ENCODE measurements around the gene APLP1.
"Not testable (repeated sequence)": the region's sequence is repeated elsewhere in the genome, so short reads cannot be mapped to it uniquely, and the experiment has no call there.

APLP1 gene

DNA sequence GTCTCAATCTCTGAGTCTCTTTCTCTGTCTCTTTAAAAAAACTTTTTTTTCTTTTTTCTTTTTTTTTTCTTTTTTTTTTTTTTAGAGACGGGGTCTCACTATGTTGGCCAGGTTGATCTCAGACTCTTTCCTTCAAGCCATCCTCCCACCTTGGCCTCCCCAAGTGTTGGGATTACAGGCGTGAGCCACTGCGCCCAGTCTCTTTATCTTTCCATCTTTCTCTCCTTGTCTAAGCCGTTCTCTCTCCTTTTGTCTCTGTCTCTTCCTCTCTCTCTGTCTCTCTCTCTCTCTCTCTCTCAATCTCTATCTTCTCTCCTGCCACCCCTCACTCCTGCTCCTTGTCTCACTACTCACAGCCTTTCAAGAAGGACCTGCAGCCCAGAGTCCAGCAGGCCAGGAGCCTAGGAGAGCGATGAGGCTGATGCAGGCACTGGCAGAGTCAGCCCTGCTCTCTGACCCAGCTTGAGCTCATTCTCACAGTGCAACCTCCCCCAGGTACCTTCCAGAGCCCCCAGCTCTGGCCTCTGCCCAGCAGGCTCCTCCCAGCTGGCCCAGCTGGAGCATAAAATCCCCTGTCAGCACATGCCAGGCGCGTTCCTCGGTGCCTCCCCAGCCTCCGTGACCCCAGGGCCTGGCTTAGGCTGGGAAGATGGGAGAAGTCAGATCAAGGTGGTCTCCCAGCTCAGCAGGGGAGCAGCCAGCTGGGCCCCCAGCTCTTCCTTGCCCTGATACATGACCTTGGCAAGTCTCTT, 16.2 kb upstream of the APLP1 start, which contains the start of gene NPHS1:
Gene NPHS1, minus strand, starts transcription at position 476 of the 752 bp plus-strand sequence. CDS start 667 bp downstream, outside the sequence.
- no peak for DNase-seq (ENCODE audit: low spot score)

- no peak for DNase-seq (ENCODE audit: low spot score)
Observed at GRCh38 chr19:35853038-35853756, 15.2 kb upstream of the APLP1 start.

DNA sequence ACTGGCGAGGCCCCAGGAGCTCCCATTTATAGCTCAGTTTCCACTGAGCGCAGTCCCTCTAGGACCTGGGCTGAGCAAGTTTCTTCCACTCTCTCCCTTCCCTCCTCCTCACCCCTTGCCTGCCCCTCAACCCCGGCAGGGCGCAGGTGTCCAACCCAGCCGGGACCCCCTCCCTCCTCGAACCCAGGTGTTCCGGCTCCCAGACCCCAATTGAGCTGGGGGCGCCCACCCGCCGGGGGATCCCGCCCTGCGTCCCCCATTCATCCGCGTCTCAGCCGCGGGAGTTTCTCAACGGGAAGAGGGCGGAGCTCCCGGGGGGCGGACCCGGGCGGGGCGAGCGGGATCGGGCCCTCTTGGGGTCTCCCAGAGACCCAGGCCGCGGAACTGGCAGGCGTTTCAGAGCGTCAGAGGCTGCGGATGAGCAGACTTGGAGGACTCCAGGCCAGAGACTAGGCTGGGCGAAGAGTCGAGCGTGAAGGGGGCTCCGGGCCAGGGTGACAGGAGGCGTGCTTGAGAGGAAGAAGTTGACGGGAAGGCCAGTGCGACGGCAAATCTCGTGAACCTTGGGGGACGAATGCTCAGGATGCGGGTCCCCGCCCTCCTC, 11.7 kb upstream of the APLP1 start, which contains the start of gene KIRREL2:
Gene KIRREL2, plus strand, starts transcription at position 366 of the 604 bp plus-strand sequence. Its CDS starts 209 bp downstream, at position 575.
- peak; percentile 56 for DNase-seq (ENCODE audit: low spot score)

GRCh38 chr19:35858311-35858710, 10.1 kb upstream of the APLP1 start:
- DNase-seq (ENCODE audit: low spot score), result no peak

GRCh38 chr19:35859414-35859813, 9.0 kb upstream of the APLP1 start:
- DNase-seq (ENCODE audit: low spot score), result no peak

DNA sequence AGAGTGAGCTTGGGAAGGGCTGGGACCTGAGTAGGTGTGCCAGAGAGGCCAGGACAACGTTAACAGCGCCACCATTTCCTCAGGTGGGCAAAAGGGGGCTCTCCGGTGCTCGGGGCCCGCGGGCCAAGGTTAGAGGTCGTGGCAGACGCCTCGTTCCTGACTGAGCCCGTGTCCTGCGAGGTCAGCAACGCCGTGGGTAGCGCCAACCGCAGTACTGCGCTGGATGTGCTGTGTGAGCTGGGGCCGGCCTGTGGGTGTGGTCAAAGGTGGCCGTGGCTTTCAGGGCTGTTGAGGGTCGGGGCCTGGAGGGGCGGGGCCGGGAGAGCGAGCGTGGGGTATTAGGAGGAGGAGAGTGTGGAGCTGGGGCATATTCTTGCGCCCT, 7.9 kb upstream of the APLP1 start:
- DNase-seq (ENCODE audit: low spot score), result no peak

DNA sequence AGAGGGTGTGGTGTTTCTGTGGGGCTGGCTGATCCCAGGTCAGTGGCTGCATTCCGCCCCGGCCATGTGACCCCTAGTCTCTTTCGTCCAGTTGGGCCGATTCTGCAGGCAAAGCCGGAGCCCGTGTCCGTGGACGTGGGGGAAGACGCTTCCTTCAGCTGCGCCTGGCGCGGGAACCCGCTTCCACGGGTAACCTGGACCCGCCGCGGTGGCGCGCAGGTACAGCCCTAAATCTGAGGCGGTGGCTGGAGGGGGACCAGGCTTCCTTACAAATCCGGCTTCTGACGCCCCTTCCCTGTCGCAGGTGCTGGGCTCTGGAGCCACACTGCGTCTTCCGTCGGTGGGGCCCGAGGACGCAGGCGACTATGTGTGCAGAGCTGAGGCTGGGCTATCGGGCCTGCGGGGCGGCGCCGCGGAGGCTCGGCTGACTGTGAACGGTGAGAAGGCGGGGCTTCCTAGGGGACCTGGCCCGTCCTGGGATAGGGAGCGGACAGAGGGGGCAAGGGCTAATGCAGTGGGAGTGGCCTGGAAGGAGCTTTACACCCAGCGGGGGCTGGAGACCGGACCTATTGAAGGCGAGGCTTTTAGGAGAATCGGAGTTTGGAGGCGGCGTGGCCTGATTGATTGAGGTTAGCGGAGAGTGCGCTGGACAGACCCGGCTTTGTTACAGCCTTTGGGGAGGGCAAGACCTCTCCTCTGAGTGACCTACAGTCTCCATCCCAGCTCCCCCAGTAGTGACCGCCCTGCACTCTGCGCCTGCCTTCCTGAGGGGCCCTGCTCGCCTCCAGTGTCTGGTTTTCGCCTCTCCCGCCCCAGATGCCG, 7.3 kb upstream of the APLP1 start:
- DNase-seq (ENCODE audit: low spot score), result no peak

GRCh38 chr19:35861640-35862160, 6.7 kb upstream of the APLP1 start:
- DNase-seq (ENCODE audit: low spot score), result no peak

GRCh38 chr19:35862528-35862927, 5.8 kb upstream of the APLP1 start:
- DNase-seq (ENCODE audit: low spot score), result no peak

GRCh38 chr19:35863018-35863417, 5.4 kb upstream of the APLP1 start:
- DNase-seq (ENCODE audit: low spot score), result no peak

- no peak for DNase-seq (ENCODE audit: low spot score)
Observed at GRCh38 chr19:35868823-35869326, 501 bp downstream of the APLP1 start.

DNA sequence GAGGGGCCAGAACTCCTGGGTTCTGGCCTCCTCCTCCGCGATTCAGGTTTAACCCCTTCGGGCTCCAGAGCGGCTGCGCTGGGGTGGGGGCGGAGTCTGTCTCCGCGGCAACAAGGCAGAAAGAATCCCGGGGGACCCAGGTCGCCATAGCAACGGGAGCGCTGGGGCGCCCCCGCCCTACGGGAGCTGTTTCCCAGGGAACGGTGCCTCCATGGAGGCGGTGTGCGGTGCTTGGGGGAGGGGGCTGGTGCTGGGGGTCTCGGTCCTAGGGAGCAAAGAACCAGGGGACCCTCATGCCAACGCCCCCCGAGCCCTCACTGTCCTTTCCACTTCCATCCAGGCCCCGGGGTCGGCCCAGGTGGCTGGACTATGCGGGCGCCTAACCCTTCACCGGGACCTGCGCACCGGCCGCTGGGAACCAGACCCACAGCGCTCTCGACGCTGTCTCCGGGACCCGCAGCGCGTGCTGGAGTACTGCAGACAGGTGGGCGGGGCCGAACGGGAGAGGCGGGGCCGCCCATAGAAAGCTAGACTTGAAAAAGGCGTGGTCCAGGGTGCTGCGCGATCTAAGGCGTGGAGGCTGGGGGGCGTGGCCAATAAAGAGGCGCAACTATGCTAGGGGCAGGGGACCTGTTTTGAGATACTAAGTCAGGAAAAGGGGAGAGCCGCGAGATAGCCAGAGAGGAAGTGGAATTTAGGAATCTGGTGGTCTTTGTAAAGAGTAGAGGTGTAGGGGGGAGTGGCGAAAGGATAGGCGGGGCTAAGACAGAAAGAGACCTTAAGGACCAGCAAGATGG, 1.2 kb downstream of the APLP1 start:
- DNase-seq (ENCODE audit: low spot score), result peak; percentile 91

GRCh38 chr19:35870124-35870736, 1.9 kb downstream of the APLP1 start:
- DNase-seq (ENCODE audit: low spot score), result not testable (repeated sequence)

GRCh38 chr19:35870798-35871197, 2.4 kb downstream of the APLP1 start:
- no peak for DNase-seq (ENCODE audit: low spot score)

DNA sequence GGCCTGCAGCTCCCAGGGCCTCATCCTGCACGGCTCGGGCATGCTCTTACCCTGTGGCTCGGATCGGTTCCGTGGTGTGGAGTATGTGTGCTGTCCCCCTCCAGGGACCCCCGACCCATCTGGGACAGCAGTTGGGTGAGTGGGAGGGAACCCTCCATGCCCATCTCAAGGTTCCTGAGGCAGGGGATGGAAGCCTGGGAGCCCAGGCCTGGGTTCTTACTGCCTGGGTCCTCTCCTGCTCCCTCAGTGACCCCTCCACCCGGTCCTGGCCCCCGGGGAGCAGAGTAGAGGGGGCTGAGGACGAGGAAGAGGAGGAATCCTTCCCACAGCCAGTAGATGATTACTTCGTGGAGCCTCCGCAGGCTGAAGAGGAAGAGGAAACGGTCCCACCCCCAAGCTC, 3.2 kb downstream of the APLP1 start:
- no peak for DNase-seq (ENCODE audit: low spot score)

DNA sequence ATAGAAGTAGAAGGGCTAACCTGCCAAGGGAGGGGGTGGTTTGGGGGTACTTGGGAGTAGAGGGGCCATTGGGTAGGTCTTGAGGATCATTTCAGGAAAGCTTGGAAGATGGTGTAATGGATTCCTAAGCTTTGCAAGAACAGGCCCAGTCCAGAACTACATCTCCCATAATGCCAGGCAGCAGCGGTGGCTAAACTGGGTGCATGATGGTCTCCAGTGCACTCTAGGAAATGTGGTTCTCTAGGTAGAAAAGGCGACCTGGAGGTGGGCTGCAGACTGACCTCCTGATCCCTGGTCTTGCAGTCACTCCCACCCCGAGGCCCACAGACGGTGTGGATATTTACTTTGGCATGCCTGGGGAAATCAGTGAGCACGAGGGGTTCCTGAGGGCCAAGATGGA, 3.8 kb downstream of the APLP1 start:
- no peak for DNase-seq (ENCODE audit: low spot score)

GRCh38 chr19:35874392-35874930, 6.1 kb downstream of the APLP1 start:
- no peak for DNase-seq (ENCODE audit: low spot score)

- DNase-seq (ENCODE audit: low spot score), result no peak
Observed at GRCh38 chr19:35879068-35879467, 10.7 kb downstream of the APLP1 start.

GRCh38 chr19:35879770-35880317, 11.5 kb downstream of the APLP1 start:
- DNase-seq (ENCODE audit: low spot score), result peak; percentile 46
